HCEC 1CT (cell line): ENCODE results near the gene NEK7.

Experiments
- DNase-seq: peaks from one replicate; pipeline ENCODE4 v3.0.0-alpha.2; 2017

Gene NEK7

GRCh38 chr1:198363625-198364151, 206.9 kb downstream of the NEK7 start:
- no peak for DNase-seq

DNA sequence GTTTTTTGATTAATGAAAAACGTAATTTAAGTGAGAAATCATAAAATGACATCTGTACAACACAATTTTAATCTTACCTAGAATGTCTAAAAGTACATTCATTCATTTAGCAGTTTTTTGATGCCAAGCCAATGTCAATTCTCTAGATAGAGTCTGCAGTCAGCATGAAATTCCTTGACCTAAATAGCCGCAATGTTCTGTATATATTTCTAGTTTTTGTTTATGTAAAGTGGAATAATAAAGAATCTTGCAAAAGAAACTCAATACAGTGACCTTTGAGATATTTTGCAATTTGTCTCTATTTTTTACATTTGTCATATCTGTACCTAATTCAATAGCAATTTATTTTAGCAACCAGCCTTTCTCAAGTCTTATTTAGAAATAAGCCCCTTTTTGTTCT, 207.7 kb downstream of the NEK7 start:
- no peak for DNase-seq

DNA sequence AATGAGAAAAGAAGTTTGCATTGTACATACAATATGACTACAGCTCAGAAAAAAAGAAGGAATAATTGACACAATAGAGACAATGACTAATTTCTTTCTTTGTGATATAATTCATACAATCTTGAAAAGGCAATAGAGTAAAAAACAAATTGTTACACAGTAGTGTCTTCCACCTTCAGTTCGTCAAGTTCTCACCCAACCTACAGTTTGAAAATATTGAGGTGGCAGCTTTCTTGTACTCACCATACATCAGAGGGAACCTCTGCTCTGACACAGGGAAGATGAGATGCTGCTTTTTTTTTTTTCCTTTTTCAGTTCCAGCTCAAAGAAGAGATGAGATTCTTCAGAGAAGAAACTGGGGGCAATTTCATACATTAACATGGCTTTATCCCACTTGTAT, 210.5 kb downstream of the NEK7 start:
- no peak for DNase-seq

DNA sequence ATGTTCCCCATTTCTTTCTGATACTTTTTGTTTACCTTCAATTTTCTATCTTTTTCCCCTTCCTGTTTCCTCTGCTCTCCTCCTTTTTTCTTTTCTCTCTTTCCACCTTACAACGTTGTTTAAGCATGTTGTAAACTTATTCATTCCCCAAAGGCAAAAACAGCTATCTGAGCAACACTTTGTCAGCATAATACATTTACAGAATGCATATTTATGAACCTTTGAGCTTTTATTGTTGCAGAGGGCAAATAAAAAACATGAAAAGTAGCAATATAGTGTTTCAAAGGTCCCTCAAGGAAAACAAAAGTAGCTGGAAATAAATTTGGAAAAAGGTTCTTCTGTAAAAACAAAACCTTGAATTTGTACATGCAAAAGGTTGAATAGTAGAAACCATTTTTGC, 214.2 kb downstream of the NEK7 start:
- no peak for DNase-seq
